Stimulated activated CD8-positive, alpha-beta memory T cell treated with anti-CD3 and anti-CD28 coated beads, Interleukin-4, amount 100 ng/mL, for 24 hours (primary cell): ENCODE results near the gene ENHO.
"Not testable (repeated sequence)": the region's sequence is repeated elsewhere in the genome, so short reads cannot be mapped to it uniquely, and the experiment has no call there.

Experiments
- DNase-seq: peaks from one replicate; pipeline ENCODE4 v3.0.0-alpha.2; 2020; ENCODE audit warnings: low read depth

ENHO gene

DNA sequence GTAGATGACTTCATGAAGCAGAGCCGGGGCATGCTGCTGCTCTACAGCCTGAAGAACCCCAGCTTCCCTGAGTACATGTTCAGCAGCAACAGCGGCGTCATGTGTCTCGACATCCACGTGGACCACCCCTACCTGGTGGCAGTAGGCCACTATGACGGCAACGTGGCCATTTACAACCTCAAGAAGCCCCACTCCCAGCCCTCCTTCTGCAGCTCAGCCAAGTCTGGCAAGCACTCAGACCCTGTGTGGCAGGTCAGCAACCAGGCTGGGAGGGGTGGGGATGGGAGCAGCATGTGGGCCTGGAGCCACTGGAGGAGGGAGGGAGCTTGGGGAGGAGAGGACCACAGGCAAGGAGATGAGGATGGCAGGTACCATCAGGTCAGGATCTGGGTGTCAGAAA, 16.2 kb downstream of the ENHO start:
- no peak for DNase-seq

GRCh38 chr9:34505370-34506120, 17.2 kb downstream of the ENHO start:
- no peak for DNase-seq

GRCh38 chr9:34503406-34503805, 19.4 kb downstream of the ENHO start:
- no peak for DNase-seq

GRCh38 chr9:34502891-34503290, 19.9 kb downstream of the ENHO start:
- DNase-seq, result no peak

GRCh38 chr9:34502471-34502870, 20.3 kb downstream of the ENHO start:
- DNase-seq, result no peak

GRCh38 chr9:34501889-34502425, 20.8 kb downstream of the ENHO start:
- DNase-seq, result no peak

- DNase-seq, result no peak
Observed at GRCh38 chr9:34501372-34501771, 21.4 kb downstream of the ENHO start.

DNA sequence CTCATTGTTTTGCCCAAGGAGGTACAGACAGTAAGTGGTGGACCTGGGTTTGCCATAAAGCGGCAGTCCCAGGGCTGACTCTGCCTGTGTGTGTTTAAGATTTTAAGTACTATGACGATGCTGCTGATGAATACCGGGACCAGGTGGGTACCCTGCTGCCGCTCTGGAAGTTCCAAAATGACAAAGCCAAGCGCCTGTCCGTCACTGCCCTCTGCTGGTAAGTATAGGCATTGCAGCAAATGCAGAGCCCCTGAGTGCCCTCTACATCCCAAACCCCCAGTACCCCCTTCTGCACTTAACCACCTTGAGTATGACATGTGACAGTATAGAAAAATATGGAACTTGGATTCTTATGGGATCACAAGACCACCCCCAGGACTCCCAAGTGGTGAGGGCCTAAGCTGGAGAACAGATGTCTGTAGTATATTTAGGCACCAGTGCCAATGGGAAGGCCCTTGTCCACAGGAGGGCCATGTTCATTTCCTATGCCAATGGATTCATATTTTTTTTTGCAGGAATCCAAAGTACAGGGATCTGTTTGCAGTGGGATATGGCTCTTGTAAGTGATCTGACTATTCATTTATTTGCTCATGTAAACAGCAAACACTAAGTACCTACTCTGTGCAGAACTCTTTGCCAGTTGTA, 22.0 kb downstream of the ENHO start:
- peak; percentile 63 for DNase-seq

GRCh38 chr9:34499076-34499475, 23.7 kb downstream of the ENHO start:
- DNase-seq, result no peak

- DNase-seq, result no peak
Observed at GRCh38 chr9:34498553-34498952, 24.2 kb downstream of the ENHO start.

DNA sequence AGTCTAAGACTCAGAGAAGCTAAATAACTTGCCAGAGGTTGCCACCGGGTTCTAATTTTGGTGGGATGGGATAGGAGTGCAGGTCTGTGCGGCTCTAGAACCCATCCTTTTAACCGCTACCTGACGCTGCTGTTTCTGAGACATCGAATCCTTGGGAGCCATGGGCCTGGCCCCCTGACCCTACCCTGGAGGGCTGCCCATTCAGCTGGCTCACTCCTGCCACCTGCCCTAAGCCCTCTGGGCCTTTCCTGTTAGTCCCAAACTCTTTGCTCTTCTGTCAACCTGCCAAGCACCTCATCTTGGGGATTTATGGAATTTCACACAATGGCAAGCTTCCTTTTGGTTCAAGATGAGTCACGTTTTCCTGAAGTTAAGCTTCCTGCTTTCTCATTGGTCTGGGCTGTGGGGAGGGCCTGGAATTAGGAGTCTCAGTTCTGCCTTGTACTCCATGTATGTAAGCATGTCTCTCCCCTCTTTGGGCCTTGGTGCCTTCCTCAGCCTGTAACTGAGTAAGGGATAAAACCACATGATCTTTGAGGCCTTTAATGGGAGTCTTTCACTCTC, 26.6 kb downstream of the ENHO start:
- DNase-seq, result no peak

GRCh38 chr9:34493972-34494535, 28.7 kb downstream of the ENHO start:
- no peak for DNase-seq

DNA sequence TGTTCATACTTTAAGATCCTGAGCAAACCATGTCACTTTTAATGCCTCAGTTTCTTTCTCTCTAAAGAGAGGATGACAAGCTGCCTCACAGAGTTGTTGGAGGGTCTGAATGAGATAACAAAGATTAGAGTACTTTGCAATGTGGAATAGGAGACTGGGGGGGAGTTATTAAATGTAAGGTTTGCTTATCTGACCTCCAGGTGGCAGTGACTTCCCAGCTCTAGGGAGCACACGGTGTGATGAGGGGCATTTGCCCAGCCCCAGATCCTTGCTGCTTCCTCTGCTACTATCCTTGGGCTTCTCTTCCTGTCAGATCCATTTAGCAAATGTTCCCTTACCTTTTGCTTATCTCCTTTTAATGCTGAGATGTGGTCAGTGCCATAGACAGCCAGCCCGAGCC, 30.7 kb downstream of the ENHO start:
- no peak for DNase-seq

- no peak for DNase-seq
Observed at GRCh38 chr9:34491596-34491995, 31.2 kb downstream of the ENHO start.

DNA sequence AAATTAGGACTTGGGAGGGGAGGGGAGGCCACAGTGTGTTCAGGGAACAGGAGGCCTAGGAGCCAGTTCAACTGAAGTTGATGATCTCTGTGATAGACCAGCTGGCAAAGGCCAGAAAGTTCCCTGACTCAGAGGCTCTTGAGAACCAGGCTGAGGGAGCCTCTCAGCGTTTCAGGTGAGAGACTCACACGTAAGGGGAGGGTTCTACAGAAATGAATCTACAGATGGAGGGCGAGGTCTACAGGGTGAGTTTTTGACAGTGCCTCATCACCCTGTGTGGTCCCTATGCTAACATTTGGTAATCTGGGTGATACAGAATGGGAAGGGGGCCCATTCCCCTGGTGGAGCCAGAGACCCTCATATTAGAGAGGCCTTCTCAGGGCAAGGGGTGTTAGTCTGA, 32.0 kb downstream of the ENHO start:
- no peak for DNase-seq

DNA sequence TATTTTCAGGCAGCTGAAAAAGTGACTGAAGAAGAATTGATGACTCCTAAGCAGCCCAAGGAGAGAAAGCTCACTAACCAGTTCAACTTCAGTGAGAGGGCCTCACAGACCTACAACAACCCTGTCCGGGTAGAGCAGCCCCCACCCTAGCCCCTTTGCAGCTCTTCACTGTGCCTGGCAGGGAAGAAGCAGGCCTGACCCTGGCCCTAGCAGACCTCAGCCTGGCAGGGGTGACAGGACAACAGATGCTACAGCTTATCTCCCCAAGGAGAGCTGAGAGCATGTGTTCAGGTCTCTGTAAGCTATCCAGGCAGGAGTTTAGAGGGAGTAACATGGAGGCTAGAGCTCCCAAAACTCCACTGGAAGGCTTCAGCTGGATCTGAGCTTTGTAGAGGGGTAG, 32.4 kb downstream of the ENHO start:
- DNase-seq, result no peak

DNA sequence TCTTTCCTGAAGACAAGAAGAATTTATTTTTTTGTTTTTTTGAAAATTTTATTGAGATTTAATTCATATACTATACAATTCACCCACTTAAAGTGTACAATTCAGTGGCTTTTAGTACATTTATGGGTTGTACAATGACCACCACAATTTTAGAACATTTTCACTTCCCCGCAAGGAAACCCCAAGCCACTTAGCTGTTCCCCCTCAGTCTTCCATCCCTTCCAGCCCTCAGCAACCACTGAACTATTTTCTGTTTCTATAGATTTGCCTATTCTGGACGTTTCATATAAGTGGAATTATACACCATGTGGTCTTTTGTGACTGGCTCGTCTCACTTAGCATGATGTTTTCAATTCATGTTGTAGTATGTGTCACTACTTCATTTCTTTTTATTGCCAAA, 36.2 kb downstream of the ENHO start:
- DNase-seq, result no peak

DNA sequence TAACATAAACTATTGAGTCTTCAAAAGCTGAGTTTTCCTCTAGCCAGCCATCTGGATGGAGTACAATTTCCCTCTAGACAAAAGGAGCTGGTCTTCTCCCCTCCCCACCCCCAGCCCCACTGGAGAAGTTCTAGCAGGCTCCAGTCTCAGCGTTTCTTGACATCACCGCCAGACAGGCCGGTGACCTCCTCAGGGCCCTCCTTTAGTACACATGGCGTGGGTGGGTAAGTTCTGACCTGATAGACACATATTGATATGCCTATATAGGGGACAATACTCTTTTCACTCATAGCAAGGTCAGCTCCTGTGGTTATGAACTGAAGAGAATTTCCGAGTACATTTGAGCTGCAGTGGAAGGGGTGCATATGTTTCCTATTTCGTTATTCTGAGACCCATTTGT, 37.0 kb downstream of the ENHO start:
- DNase-seq, result no peak

GRCh38 chr9:34484678-34485077, 38.1 kb downstream of the ENHO start:
- DNase-seq, result no peak

DNA sequence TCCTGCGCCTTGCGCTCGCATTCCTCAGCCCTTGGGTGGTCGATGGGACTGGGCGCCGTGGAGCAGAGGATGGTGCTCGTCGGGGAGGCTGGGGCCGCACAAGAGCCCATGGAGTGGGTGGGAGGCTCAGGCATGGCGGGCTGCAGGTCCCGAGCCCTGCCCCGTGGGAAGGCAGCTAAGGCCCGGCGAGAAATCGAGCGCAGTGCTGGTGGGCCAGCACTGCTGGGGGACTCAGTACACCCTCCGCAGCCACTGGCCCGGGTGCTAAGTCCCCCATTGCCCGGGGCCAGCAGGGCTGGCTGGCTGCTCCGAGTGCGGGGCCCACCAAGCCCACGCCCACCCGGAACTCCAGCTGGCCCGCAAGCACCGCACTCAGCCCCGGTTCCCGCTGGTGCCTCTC, 40.0 kb downstream of the ENHO start:
- not testable (repeated sequence) for DNase-seq

GRCh38 chr9:34481620-34482019, 41.2 kb downstream of the ENHO start:
- DNase-seq, result not testable (repeated sequence)

DNA sequence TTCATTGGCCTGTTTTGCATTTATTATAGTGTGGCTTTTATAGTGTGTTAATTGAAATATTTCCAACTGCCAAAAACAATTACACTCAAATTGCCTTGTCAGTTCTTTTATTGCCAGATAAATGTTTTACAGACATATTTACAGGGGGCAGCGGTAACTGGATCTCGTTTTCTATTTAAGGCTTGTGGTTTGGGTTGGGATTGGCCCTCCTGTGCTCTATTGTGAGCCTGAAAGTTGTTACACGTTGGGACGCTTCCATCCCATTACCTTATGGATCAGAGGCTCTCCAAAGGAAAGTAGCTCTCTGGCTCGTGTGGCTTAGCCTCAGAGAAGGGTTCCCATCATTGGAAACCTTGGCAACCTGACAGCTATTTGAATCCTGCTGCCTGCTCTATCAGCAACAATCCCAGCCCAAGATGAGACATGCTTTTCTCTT, 43.3 kb downstream of the ENHO start:
- DNase-seq, result no peak

DNA sequence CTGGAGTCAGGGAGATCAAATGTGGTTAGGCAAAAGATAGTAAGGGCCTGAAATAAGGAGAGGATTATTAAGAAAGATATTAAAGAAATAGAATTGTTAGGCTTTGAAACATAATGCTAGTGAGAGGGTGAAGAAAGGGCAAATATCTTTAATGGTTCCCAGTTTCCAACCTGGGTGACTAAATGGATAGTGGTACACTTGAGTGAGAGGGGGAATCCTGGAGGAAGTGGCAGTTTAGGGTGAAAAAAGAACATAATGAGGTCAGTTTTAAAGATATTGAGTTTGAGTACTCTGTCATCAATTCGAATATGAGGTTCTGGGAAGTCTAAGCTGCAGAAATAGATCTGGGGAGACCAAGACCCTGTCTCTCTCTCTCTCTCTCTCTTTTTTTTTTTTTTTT, 45.2 kb downstream of the ENHO start:
- no peak for DNase-seq
